Panc1 (cell line): ENCODE results near the gene METTL24. TPM values are rescaled to one million over a fixed set of nuclear protein-coding genes. Genes with fewer than 3 reads are reported as not detected.

Experiments
- ATAC-seq: fragments of 200-7000 bp; cut with Tn5 transposase; 2 replicates; pipeline ENCODE4 v1.9.1; 2020; ENCODE audit warnings: mild to moderate bottlenecking, moderate library complexity
- BruUV-seq: library from RNA; stranded (reverse); fragments of 400-500 nt; replicated peaks from 2 replicates; lab custom pipeline; 2021; lab: Mats Ljungman, UMichigan
- CTCF ChIA-PET: fragments of 300-600 bp; sonication (Branson Sonifier 250); formaldehyde crosslinking; loops from one replicate; lab custom pipeline; 2022; ENCODE audit warnings: antibody characterized with exemption; lab: Charles Lee
- POLR2A ChIA-PET: fragments of 300-600 bp; sonication (Branson Sonifier 250); formaldehyde crosslinking; loops from one replicate; lab custom pipeline; 2022; ENCODE audit warnings: antibody characterized with exemption; lab: Charles Lee
- DNase-seq: peaks from one replicate; pipeline ENCODE4 v3.0.0-alpha.2; 2010; ENCODE audit warnings: low read depth, low spot score
- H3K27ac ChIP-seq: 2 replicates; pipeline ENCODE4 v1.5.1; 2011; ENCODE audit warnings: mild to moderate bottlenecking, low read length, inconsistent platforms
- H3K27me3 ChIP-seq: fragments of 200-500 bp; sonication (Bioruptor generic); 2 replicates; pipeline ENCODE4 v1.6.0; 2014; ENCODE audit warnings: low read length, inconsistent platforms; ENCODE audit not compliant: control insufficient read depth, insufficient read depth
- H3K36me3 ChIP-seq: fragments of 200-500 bp; sonication (Bioruptor generic); 2 replicates; pipeline ENCODE4 v1.5.1; 2014; ENCODE audit warnings: inconsistent platforms, mild to moderate bottlenecking, low read length, moderate library complexity; ENCODE audit not compliant: control insufficient read depth, insufficient read depth
- H3K4me1 ChIP-seq: 2 replicates; pipeline ENCODE4 v1.5.1; 2011; ENCODE audit warnings: inconsistent platforms, mild to moderate bottlenecking, low read length, moderate library complexity; ENCODE audit not compliant: control insufficient read depth, insufficient read depth
- H3K4me3 ChIP-seq, 2 experiments: 2 replicates each; pipeline ENCODE4 v1.5.1; 2011 to 2012; ENCODE audit warnings: low read depth in 2 of 2, low read length in 2 of 2, mild to moderate bottlenecking in 2 of 2, inconsistent platforms in 1 of 2, moderate library complexity in 1 of 2
- H3K9me3 ChIP-seq: fragments of 200-500 bp; sonication (Bioruptor generic); 2 replicates; pipeline ENCODE4 v1.5.1; 2014; ENCODE audit warnings: low read depth, mild to moderate bottlenecking, inconsistent platforms, low read length, moderate library complexity; ENCODE audit not compliant: control insufficient read depth, insufficient read depth
- POLR2AphosphoS5 ChIP-seq: IDR thresholded peaks from 2 replicates; pipeline ENCODE4 v1.6.1; 2012; ENCODE audit warnings: mild to moderate bottlenecking, low read depth, low read length, moderate library complexity
- REST ChIP-seq, 2 experiments: IDR thresholded peaks; 2 replicates each; pipeline ENCODE4 v1.6.1; 2011 to 2012; ENCODE audit warnings: low read depth in 2 of 2, control low read depth in 1 of 2, low read length in 1 of 2, mild to moderate bottlenecking in 1 of 2, moderate library complexity in 1 of 2; ENCODE audit not compliant: insufficient read depth in 1 of 2
- SIN3A ChIP-seq: IDR thresholded peaks from 2 replicates; pipeline ENCODE4 v1.6.1; 2012; ENCODE audit warnings: low read depth, mild to moderate bottlenecking, low read length, moderate library complexity, borderline replicate concordance; ENCODE audit not compliant: insufficient read depth
- TCF7L2 ChIP-seq: IDR thresholded peaks from 2 replicates; pipeline ENCODE4 v1.6.1; 2011; ENCODE audit warnings: mild to moderate bottlenecking, low read depth, low read length, inconsistent platforms
- in situ Hi-C: cut with HindIII; loops from 2 replicates; pipeline ENCODE4 v1.10.0; 2016; ENCODE audit warnings: low sequenced_read_pairs, low pct_unique_long_range_greater_than_20kb
- intact Hi-C: fragments of 100-400 bp; cut with micrococcal nuclease; formaldehyde crosslinking; loops from one replicate; pipeline ENCODE4 v1.10.0; 2022; ENCODE audit not compliant: unreplicated experiment
- total RNA-seq: library from RNA; stranded (reverse); gene quantifications from one replicate; pipeline ENCODE4 v1.2.1, GENCODE V29; 2021; ENCODE audit not compliant: unreplicated experiment
- TF ChIP-seq, protein P1 (sequence below): fragments of 450-650 bp; IDR thresholded peaks from 2 replicates; pipeline ENCODE4 v1.5.1; 2017; ENCODE audit warnings: mild to moderate bottlenecking

METTL24 gene
- total RNA-seq, 1 experiment from 2014 or later = not detected

GRCh38 chr6:110285306-110286060 is 72.7 kb downstream of the METTL24 start:
- no peak overlapping the region for H3K27ac ChIP-seq
- BruUV-seq = no TSS peak
- no peaks in the 10 kb centered on the region for H3K9me3 ChIP-seq
- H3K36me3 ChIP-seq = no peaks in the 10 kb centered on the region
- no peak for ATAC-seq
- DNase-seq = no peak
- intact Hi-C loops (no loop called here), in situ Hi-C loops (no loop called here)
- no peak overlapping the region for H3K4me3 ChIP-seq
- TF ChIP-seq, protein P1, sequence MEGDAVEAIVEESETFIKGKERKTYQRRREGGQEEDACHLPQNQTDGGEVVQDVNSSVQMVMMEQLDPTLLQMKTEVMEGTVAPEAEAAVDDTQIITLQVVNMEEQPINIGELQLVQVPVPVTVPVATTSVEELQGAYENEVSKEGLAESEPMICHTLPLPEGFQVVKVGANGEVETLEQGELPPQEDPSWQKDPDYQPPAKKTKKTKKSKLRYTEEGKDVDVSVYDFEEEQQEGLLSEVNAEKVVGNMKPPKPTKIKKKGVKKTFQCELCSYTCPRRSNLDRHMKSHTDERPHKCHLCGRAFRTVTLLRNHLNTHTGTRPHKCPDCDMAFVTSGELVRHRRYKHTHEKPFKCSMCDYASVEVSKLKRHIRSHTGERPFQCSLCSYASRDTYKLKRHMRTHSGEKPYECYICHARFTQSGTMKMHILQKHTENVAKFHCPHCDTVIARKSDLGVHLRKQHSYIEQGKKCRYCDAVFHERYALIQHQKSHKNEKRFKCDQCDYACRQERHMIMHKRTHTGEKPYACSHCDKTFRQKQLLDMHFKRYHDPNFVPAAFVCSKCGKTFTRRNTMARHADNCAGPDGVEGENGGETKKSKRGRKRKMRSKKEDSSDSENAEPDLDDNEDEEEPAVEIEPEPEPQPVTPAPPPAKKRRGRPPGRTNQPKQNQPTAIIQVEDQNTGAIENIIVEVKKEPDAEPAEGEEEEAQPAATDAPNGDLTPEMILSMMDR = no peak
- no peaks in the 10 kb centered on the region for H3K4me1 ChIP-seq
- CTCF ChIA-PET = no interaction called here
- peaks cover 45% of the 10 kb centered on the region for H3K27me3 ChIP-seq
- POLR2A ChIA-PET = no interaction called here

DNA sequence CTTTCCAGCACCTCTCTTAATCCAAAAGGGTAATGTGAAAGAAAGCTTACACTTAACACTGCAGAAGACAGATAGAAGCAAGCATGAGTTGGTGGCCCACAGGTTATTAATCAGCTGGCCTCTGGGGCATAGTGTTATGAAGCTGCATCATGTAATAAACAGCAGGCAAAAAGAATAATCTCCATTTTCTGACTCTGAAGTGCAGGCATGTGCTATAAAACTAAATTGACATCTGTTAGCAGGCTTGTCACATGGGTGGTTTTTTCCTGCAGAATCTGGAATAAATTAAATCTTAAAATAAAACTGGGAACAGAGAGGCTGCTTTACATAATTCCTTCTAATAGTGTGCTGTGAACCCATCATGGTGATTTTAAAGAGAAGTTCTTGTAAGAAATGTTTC is 73.3 kb downstream of the METTL24 start:
- in situ Hi-C loops (no loop called here), intact Hi-C loops (no loop called here)
- no peak overlapping the region for H3K27ac ChIP-seq

More for the DNA sequence above, 73.3 kb downstream of the METTL24 start:
- BruUV-seq = no TSS peak
- no peak overlapping the region for H3K4me3 ChIP-seq
- H3K36me3 ChIP-seq = no peaks in the 10 kb centered on the region
- peaks cover 45% of the 10 kb centered on the region for H3K27me3 ChIP-seq
- DNase-seq (no peak), ATAC-seq (no peak)
- TF ChIP-seq POLR2AphosphoS5 = no peak
- TF ChIP-seq, protein P1 = no peak
- no peak for TF ChIP-seq REST (IDR thresholded peaks at IDR 0.05; ENCODE audit: insufficient read depth in 1 of 2, low read depth in 2 of 2, low read length in 1 of 2)
- no peak for TF ChIP-seq SIN3A
- no peak for TF ChIP-seq TCF7L2
- H3K9me3 ChIP-seq = no peaks in the 10 kb centered on the region
- H3K4me1 ChIP-seq = no peaks in the 10 kb centered on the region
- CTCF ChIA-PET = no interaction called here
- POLR2A ChIA-PET = no interaction called here
